ENCODE data around the gene CTXN2. TPM values are rescaled to one million over a fixed set of nuclear protein-coding genes. Genes with fewer than 3 reads are reported as not detected.

Gene CTXN2
- total RNA-seq, result not detected
- not detected for polyA plus RNA-seq (ENCODE audit: insufficient read depth in 1 of 8, insufficient read length in 8 of 8, low replicate concordance in 1 of 8)
- long read RNA-seq, donor 1, result 0 reads
- long read RNA-seq, donor 2, result 0 reads
- long read RNA-seq, donor 3, result 0 reads
- long read RNA-seq, donor 4, result 0 reads
- long read RNA-seq, donor 5, result 0 reads
- long read RNA-seq, donor 6, result 0 reads
- long read RNA-seq, donor 7, result 0 reads
- long read RNA-seq, donor 8, result 0 reads
- long read RNA-seq, donor 9, result 0 reads
- long read RNA-seq, donor 10, result 0 reads
- long read RNA-seq, donor 11, result 0 reads

DNA sequence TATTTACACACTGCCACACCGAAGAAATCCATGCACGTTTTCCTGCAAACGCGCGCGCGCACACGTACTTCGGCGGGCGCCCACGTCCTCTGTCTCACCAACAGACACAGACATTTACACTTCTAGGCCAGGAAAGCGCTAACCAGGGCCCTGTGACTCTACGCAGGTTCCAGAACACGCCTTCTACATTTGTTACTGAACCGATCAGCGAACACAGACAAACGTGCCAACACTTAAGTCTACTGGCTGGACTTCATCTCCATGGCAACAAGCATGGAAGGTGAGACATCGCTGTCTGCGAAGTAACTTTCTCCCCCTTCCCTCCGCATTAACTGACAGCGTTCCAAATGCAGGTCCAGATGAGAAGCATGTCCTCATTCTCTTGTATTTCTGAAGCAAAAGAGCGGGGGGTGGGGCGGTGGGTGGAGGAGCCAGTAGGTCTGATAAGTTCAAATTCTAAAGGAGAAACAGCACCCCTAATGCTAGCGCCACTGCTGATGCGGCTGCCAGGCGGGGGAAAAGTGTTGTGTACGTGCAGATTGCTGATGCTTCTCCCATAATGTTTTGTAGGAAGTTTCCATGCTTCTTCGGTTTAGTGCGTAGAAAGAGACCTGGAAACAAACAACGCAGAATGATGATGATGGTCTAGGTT, at the start of gene CTXN2:
Gene CTXN2, plus strand, starts transcription at position 92 of the 652 bp plus-strand sequence. CDS start 9,636 bp downstream, outside the sequence.
- Histone ChIP-seq H3K4me1 (ENCODE audit: control insufficient read depth, insufficient read depth, low read length) (no peaks in the 10 kb centered on the region), H3K36me3 (ENCODE audit: control insufficient read depth, insufficient read depth, low read length) (no peaks in the 10 kb centered on the region), H3K9me3 (replicated peaks; ENCODE audit: control insufficient read depth, low read depth, low read length) (no peaks in the 10 kb centered on the region), H3K4me3 (ENCODE audit: low read length) (no peak within 1 kb of the TSS), H3K27ac (ENCODE audit: low read length) (no peak within 1 kb of the TSS), H3K27me3 (ENCODE audit: control insufficient read depth, insufficient read depth, low read length) (peaks cover 8% of the 10 kb centered on the region)
- peak; percentile 1 for DNase-seq
- 10% methylated on average over 28 of the region's 31 CpGs for WGBS (ENCODE audit: insufficient coverage)

DNA sequence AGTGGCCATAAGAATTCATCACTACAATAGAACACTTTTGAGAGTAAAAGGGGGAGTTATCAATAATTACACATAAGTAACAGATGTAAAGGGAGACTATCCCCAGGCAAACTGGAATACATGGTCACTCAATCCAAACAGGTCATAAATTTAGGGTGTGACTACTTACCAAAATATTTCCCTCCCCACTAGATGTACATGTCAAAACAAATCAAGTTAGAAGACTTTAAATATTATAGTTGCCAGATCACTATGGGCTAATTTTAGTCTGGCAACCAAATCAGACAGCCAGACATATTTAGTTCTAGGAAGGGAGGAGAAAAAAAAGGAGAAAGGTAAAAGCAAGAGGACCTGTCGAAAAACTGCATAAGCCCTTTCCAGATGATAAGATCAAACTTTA, 47.6 kb upstream of the CTXN2 start:
- no peaks in the 10 kb centered on the region for H3K4me1 ChIP-seq (ENCODE audit: control insufficient read depth, insufficient read depth, low read length)
- no CpG with 5 or more reads among the region's 1 CpG for WGBS (ENCODE audit: insufficient coverage)
- no peak for DNase-seq
- H3K27me3 ChIP-seq (ENCODE audit: control insufficient read depth, insufficient read depth, low read length), result no peaks in the 10 kb centered on the region
- no peak overlapping the region for H3K27ac ChIP-seq (ENCODE audit: low read length)
- no peaks in the 10 kb centered on the region for H3K9me3 ChIP-seq (replicated peaks; ENCODE audit: control insufficient read depth, low read depth, low read length)
- H3K4me3 ChIP-seq (ENCODE audit: low read length), result no peak overlapping the region
- no peaks in the 10 kb centered on the region for H3K36me3 ChIP-seq (ENCODE audit: control insufficient read depth, insufficient read depth, low read length)

DNA sequence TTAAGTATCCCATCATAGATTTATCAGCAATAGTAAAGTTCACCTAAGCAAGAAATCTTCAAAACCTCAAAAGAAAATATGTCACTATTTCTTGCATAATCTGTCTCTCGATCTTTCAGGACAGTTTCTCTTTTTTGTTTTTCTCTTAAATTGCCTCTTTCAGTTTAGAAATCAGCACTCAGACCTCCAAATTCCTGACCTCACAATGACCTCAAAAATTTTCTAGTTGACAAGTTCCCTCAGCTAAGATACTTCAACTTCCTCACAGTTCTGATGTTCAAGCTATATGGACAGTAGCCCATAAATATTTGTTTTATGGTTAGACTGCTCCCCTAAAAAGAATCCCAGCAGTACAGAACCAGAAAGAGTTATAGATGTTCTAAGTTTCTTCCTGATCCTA, 46.6 kb upstream of the CTXN2 start:
- Histone ChIP-seq H3K27ac (ENCODE audit: low read length) (no peak overlapping the region), H3K36me3 (ENCODE audit: control insufficient read depth, insufficient read depth, low read length) (no peaks in the 10 kb centered on the region)
- 29% methylated on average over 1 of the region's 1 CpG for WGBS (ENCODE audit: insufficient coverage)

DNA sequence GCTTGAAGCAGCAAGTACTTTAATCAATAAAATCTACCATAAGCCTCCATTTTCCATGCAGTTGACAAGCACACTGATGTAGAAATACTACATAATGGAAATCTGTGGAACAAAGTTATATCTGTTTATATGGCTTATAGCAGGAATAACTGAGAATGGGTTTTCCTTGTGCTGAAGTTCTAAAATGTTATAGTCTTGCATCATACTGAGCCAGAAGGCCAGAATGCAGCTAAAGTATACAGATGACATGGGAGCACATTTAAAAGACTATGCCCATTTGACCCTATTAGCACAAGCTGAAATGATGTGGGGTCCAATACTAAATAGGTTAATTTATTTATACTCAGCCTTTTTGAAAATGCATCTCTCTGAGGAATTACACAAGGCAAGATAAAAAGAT, 45.5 kb upstream of the CTXN2 start:
- H3K27ac ChIP-seq (ENCODE audit: low read length), result no peak overlapping the region
- no peak overlapping the region for H3K4me3 ChIP-seq (ENCODE audit: low read length)
- H3K9me3 ChIP-seq (replicated peaks; ENCODE audit: control insufficient read depth, low read depth, low read length), result no peaks in the 10 kb centered on the region
- DNase-seq, result no peak
- H3K27me3 ChIP-seq (ENCODE audit: control insufficient read depth, insufficient read depth, low read length), result no peaks in the 10 kb centered on the region
- no peaks in the 10 kb centered on the region for H3K4me1 ChIP-seq (ENCODE audit: control insufficient read depth, insufficient read depth, low read length)
- H3K36me3 ChIP-seq (ENCODE audit: control insufficient read depth, insufficient read depth, low read length), result no peaks in the 10 kb centered on the region

More for the DNA sequence above, 46.6 kb upstream of the CTXN2 start:
- no peaks in the 10 kb centered on the region for H3K27me3 ChIP-seq (ENCODE audit: control insufficient read depth, insufficient read depth, low read length)
- no peaks in the 10 kb centered on the region for H3K9me3 ChIP-seq (replicated peaks; ENCODE audit: control insufficient read depth, low read depth, low read length)
- H3K4me3 ChIP-seq (ENCODE audit: low read length), result no peak overlapping the region
- no peaks in the 10 kb centered on the region for H3K4me1 ChIP-seq (ENCODE audit: control insufficient read depth, insufficient read depth, low read length)
- DNase-seq, result peak; percentile 30

DNA sequence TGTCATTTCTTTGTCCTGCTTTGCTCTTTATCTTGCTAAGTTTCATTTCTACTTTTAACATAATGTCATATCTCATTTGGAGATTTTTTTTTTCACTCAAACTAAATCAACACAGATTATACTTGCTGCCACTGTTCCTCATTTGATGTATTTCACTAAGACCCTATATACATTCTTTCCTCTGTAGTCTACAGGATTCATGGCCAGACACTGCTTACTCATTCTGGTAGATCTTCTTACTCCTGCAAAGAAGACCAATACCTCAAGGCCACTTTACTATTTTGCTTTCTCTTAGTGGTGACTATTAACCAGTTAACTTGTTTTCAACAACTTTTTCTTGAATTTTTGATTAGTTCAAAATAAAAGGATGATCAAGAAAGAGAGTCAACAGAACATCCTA, 44.1 kb upstream of the CTXN2 start:
- H3K27ac ChIP-seq (ENCODE audit: low read length), result no peak overlapping the region
- H3K4me1 ChIP-seq (ENCODE audit: control insufficient read depth, insufficient read depth, low read length), result no peaks in the 10 kb centered on the region
- H3K36me3 ChIP-seq (ENCODE audit: control insufficient read depth, insufficient read depth, low read length), result no peaks in the 10 kb centered on the region
- H3K9me3 ChIP-seq (replicated peaks; ENCODE audit: control insufficient read depth, low read depth, low read length), result no peaks in the 10 kb centered on the region
- no peaks in the 10 kb centered on the region for H3K27me3 ChIP-seq (ENCODE audit: control insufficient read depth, insufficient read depth, low read length)
- H3K4me3 ChIP-seq (ENCODE audit: low read length), result no peak overlapping the region
- DNase-seq, result no peak

DNA sequence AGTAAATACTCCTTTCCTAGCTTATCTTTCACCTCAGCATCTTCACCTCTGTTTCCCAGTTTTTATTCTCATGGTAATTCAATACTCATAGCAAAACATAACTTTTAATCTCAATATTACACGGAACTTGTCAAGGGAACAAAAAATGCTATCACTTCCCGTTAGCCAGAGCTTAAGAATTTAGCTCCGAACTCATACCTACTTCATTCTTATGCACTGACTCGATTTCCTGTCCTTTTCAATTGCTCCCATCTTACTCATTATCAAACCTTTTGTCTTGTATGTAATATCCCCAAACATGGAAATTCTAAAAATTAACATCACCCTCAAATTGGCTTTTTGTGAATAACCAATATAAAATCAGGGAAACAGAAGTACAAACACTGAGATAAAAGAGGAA, 41.6 kb upstream of the CTXN2 start:
- Histone ChIP-seq H3K36me3 (ENCODE audit: control insufficient read depth, insufficient read depth, low read length) (no peaks in the 10 kb centered on the region), H3K4me3 (ENCODE audit: low read length) (no peak overlapping the region), H3K27ac (ENCODE audit: low read length) (no peak overlapping the region), H3K4me1 (ENCODE audit: control insufficient read depth, insufficient read depth, low read length) (no peaks in the 10 kb centered on the region), H3K27me3 (ENCODE audit: control insufficient read depth, insufficient read depth, low read length) (no peaks in the 10 kb centered on the region), H3K9me3 (replicated peaks; ENCODE audit: control insufficient read depth, low read depth, low read length) (no peaks in the 10 kb centered on the region)
- 84% methylated on average over 4 of the region's 4 CpGs for WGBS (ENCODE audit: insufficient coverage)
- no peak for DNase-seq

DNA sequence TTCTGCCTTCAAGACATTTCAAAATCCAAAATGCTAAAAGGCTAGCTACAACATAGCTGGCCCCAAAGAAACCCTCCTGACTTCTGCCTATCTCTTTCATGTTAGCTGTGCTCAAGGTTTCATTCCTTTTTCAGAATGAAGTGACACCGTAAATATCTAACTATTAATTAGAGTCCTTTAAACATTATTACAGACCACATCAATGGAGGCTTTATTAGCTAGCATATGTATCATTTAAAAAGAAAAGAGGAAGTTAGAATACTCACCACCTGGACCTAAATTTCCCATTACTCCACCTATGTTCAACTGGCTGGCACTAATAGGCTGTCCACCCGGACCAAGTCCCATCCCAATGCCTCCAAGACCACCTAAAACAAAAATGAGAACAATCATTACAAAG, 37.9 kb upstream of the CTXN2 start:
- DNase-seq, result no peak
- Histone ChIP-seq H3K27ac (ENCODE audit: low read length) (no peak overlapping the region), H3K4me1 (ENCODE audit: control insufficient read depth, insufficient read depth, low read length) (no peaks in the 10 kb centered on the region), H3K9me3 (replicated peaks; ENCODE audit: control insufficient read depth, low read depth, low read length) (no peaks in the 10 kb centered on the region), H3K27me3 (ENCODE audit: control insufficient read depth, insufficient read depth, low read length) (no peaks in the 10 kb centered on the region), H3K36me3 (ENCODE audit: control insufficient read depth, insufficient read depth, low read length) (no peaks in the 10 kb centered on the region), H3K4me3 (ENCODE audit: low read length) (no peak overlapping the region)
- WGBS (ENCODE audit: insufficient coverage), result no CpG with 5 or more reads among the region's 2 CpGs

DNA sequence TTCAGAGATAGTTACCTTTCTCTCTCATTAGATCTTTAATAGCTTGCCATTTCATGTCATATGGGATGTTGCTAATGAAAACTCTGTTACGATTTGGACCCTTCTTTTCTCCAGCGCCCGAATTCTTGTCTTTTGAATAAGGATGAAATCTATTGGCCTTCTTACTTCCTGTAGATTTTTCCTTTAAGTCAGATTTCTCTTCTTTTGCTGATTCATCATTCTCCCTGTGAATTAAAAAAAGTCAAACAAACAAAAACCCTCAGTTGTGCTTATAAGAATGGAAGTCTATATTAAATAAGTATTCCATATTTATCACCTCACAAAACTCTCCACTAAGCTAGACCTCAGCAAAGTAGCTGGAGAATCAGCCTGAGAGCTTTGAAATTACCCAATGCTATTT, 22.8 kb upstream of the CTXN2 start:
- Histone ChIP-seq H3K4me3 (ENCODE audit: low read length) (no peak overlapping the region), H3K4me1 (ENCODE audit: control insufficient read depth, insufficient read depth, low read length) (no peaks in the 10 kb centered on the region), H3K36me3 (ENCODE audit: control insufficient read depth, insufficient read depth, low read length) (no peaks in the 10 kb centered on the region), H3K27ac (ENCODE audit: low read length) (no peak overlapping the region), H3K9me3 (replicated peaks; ENCODE audit: control insufficient read depth, low read depth, low read length) (no peaks in the 10 kb centered on the region), H3K27me3 (ENCODE audit: control insufficient read depth, insufficient read depth, low read length) (no peaks in the 10 kb centered on the region)
- DNase-seq, result no peak
- WGBS (ENCODE audit: insufficient coverage), result no CpG with 5 or more reads among the region's 3 CpGs

DNA sequence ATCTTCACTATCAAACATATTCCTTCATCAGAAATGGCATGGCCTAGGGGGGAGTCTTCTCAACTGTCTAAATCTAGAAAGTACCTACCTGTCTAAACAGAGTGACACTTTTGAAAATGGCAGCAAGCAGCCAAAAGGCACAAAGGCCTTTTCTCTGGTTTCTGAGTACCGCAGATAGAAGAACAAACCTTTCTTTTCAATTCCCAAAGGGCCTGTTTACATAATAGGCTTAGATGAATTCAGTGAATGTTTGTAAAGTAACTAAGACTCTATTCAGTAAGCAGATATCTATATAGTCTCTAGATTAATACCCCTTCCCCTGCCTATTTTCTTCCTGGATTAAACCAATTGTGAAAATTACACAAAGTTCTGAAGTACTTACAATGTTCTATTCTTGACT, 20.5 kb upstream of the CTXN2 start:
- Histone ChIP-seq H3K36me3 (ENCODE audit: control insufficient read depth, insufficient read depth, low read length) (no peaks in the 10 kb centered on the region), H3K9me3 (replicated peaks; ENCODE audit: control insufficient read depth, low read depth, low read length) (no peaks in the 10 kb centered on the region), H3K4me1 (ENCODE audit: control insufficient read depth, insufficient read depth, low read length) (no peaks in the 10 kb centered on the region), H3K4me3 (ENCODE audit: low read length) (no peak overlapping the region), H3K27ac (ENCODE audit: low read length) (no peak overlapping the region), H3K27me3 (ENCODE audit: control insufficient read depth, insufficient read depth, low read length) (no peaks in the 10 kb centered on the region)
- no CpG with 5 or more reads among the region's 1 CpG for WGBS (ENCODE audit: insufficient coverage)
- DNase-seq, result peak; percentile 3

DNA sequence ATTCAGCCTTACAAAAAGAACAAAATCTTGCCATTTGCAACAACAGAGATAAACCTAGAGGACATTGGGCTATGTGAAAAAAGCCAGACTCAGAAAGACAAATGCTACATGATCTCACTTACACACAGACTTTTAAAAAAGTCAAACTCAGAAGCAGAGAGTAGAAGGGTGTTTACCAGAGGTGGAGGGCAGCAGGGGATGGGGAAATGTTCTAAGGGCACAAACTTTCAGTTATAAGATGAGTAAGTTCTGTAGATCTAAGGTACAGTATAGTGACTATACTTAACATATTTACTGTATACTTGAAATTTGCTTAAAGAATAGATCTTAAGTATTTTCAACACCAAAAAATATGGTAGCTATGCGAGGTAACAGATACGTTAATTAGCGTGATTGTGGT, 16.3 kb upstream of the CTXN2 start:
- Histone ChIP-seq H3K9me3 (replicated peaks; ENCODE audit: control insufficient read depth, low read depth, low read length) (no peaks in the 10 kb centered on the region), H3K27me3 (ENCODE audit: control insufficient read depth, insufficient read depth, low read length) (peaks cover 5% of the 10 kb centered on the region), H3K4me3 (ENCODE audit: low read length) (no peak overlapping the region), H3K36me3 (ENCODE audit: control insufficient read depth, insufficient read depth, low read length) (no peaks in the 10 kb centered on the region), H3K4me1 (ENCODE audit: control insufficient read depth, insufficient read depth, low read length) (peaks cover 2% of the 10 kb centered on the region), H3K27ac (ENCODE audit: low read length) (no peak overlapping the region)
- WGBS (ENCODE audit: insufficient coverage), result no CpG with 5 or more reads among the region's 3 CpGs
- DNase-seq, result no peak

Data from muscle of leg (tissue), 16 donors.